Ishikawa (cell line): ENCODE results near the gene VAV3.

ENCODE experiments used
- CEBPB ChIP-seq: IDR thresholded peaks from 2 replicates; pipeline ENCODE4 v1.6.1; 2012
- CREB1 ChIP-seq: IDR thresholded peaks from 2 replicates; pipeline ENCODE4 v1.6.1; 2012; ENCODE audit warnings: low read depth
- EGR1 ChIP-seq: IDR thresholded peaks from 2 replicates; pipeline ENCODE4 v1.6.1; 2012
- EP300 ChIP-seq: IDR thresholded peaks from 2 replicates; pipeline ENCODE4 v1.6.1; 2012; ENCODE audit warnings: borderline replicate concordance
- FOXM1 ChIP-seq: IDR thresholded peaks from 2 replicates; pipeline ENCODE4 v1.6.1; 2012; ENCODE audit warnings: low read depth, borderline replicate concordance
- NFIC ChIP-seq: IDR thresholded peaks from 2 replicates; pipeline ENCODE4 v1.6.1; 2012
- RAD21 ChIP-seq: IDR thresholded peaks from 2 replicates; pipeline ENCODE4 v1.6.1; 2012; ENCODE audit warnings: low read depth
- TAF1 ChIP-seq: IDR thresholded peaks from 2 replicates; pipeline ENCODE4 v1.6.1; 2012; ENCODE audit warnings: low read depth, mild to moderate bottlenecking
- TCF12 ChIP-seq: IDR thresholded peaks from 2 replicates; pipeline ENCODE4 v1.6.1; 2012; ENCODE audit warnings: low read depth
- TEAD4 ChIP-seq: IDR thresholded peaks from 2 replicates; pipeline ENCODE4 v1.6.1; 2012
- YY1 ChIP-seq: IDR thresholded peaks from 2 replicates; pipeline ENCODE4 v1.6.1; 2012; ENCODE audit warnings: low read depth
- ZBTB7A ChIP-seq: IDR thresholded peaks from 2 replicates; pipeline ENCODE4 v1.6.1; 2012; ENCODE audit warnings: low read depth
- TF ChIP-seq, protein P1 (sequence below): IDR thresholded peaks from 2 replicates; pipeline ENCODE4 v1.6.1; 2012
- TF ChIP-seq, protein P2 (sequence below): IDR thresholded peaks from 2 replicates; pipeline ENCODE4 v1.6.1; 2012; ENCODE audit warnings: low read depth, mild to moderate bottlenecking
- TF ChIP-seq, protein P3 (sequence below): IDR thresholded peaks from 2 replicates; pipeline ENCODE4 v1.6.1; 2012

VAV3 gene

DNA sequence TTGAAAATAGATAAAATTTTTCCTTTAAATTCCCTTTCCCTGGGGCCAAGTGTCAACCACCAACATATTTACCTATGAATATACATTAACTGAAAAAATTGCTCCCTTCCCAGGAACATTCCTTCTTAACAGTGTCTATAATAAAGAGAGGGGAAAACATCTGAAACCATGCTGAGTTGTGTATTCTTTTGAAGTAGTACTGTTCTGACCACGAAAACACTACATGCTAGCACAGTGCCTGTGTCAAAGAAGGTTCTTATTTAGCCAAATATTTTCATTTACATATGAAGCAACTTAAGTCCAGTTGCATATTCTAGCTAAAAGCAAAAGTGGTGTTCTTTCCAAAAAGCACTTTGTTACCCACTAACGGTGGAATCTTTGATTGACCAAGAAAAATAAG lies 311.2 kb downstream of the VAV3 start:
- TF ChIP-seq TEAD4 (no peak), CREB1 (no peak), TAF1 (no peak), FOXM1 (no peak), EGR1 (no peak), YY1 (no peak), CEBPB (no peak), RAD21 (no peak), NFIC (no peak), TCF12 (no peak), ZBTB7A (no peak), EP300 (no peak)
- TF ChIP-seq, protein P1, sequence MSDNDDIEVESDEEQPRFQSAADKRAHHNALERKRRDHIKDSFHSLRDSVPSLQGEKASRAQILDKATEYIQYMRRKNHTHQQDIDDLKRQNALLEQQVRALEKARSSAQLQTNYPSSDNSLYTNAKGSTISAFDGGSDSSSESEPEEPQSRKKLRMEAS, result no peak
- TF ChIP-seq, protein P2, sequence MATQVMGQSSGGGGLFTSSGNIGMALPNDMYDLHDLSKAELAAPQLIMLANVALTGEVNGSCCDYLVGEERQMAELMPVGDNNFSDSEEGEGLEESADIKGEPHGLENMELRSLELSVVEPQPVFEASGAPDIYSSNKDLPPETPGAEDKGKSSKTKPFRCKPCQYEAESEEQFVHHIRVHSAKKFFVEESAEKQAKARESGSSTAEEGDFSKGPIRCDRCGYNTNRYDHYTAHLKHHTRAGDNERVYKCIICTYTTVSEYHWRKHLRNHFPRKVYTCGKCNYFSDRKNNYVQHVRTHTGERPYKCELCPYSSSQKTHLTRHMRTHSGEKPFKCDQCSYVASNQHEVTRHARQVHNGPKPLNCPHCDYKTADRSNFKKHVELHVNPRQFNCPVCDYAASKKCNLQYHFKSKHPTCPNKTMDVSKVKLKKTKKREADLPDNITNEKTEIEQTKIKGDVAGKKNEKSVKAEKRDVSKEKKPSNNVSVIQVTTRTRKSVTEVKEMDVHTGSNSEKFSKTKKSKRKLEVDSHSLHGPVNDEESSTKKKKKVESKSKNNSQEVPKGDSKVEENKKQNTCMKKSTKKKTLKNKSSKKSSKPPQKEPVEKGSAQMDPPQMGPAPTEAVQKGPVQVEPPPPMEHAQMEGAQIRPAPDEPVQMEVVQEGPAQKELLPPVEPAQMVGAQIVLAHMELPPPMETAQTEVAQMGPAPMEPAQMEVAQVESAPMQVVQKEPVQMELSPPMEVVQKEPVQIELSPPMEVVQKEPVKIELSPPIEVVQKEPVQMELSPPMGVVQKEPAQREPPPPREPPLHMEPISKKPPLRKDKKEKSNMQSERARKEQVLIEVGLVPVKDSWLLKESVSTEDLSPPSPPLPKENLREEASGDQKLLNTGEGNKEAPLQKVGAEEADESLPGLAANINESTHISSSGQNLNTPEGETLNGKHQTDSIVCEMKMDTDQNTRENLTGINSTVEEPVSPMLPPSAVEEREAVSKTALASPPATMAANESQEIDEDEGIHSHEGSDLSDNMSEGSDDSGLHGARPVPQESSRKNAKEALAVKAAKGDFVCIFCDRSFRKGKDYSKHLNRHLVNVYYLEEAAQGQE, result no peak
- TF ChIP-seq, protein P3, sequence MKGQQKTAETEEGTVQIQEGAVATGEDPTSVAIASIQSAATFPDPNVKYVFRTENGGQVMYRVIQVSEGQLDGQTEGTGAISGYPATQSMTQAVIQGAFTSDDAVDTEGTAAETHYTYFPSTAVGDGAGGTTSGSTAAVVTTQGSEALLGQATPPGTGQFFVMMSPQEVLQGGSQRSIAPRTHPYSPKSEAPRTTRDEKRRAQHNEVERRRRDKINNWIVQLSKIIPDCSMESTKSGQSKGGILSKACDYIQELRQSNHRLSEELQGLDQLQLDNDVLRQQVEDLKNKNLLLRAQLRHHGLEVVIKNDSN, result no peak

DNA sequence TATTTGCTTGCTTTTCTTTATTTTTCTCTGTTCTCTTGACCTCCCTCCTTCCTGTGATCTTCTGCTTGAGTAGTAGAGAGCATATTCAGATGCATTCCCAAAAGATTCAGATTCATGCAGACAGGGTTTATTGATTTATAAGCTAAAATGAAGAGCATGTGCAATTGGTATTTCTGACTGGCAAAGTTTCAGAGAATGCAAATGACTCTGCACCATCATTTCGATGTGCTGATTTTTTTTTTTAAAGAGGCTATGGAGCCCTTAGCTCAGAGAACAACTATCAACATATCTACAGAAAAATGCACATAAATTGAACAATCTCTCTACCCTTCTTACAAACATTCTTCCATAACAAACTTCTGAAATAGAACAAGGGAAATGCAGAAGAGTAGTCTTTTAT lies 312.0 kb downstream of the VAV3 start:
- no peak for TF ChIP-seq FOXM1
- TF ChIP-seq EGR1, result no peak
- no peak for TF ChIP-seq YY1
- TF ChIP-seq, protein P3, result no peak

DNA sequence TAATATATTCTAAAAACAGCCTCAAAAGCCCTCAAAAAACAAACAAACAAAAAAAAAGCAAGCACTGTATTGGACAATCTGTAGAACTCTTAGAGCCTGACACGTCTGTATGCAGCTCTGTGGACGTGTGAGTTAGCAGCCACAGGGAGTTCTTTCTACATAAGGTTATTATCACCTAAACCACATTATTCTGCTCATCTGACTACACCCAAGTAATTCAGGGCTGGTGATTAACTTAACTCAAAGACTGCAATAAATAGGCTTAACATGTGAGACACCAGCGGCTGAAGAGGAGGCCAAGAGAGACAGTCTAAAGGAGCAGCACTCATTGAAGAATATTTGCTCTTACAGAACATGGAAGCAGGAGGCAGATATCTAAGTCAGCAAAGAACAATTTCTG lies 316.0 kb downstream of the VAV3 start:
- TF ChIP-seq, protein P3, result no peak
- no peak for TF ChIP-seq EGR1
- TF ChIP-seq TAF1, result no peak
- TF ChIP-seq EP300, result no peak
- no peak for TF ChIP-seq ZBTB7A
- TF ChIP-seq TEAD4, result no peak
- TF ChIP-seq CEBPB, result no peak
- no peak for TF ChIP-seq YY1
- no peak for TF ChIP-seq RAD21
- TF ChIP-seq, protein P2, result no peak
- TF ChIP-seq FOXM1, result no peak
- TF ChIP-seq, protein P1, result no peak
- TF ChIP-seq CREB1, result no peak
- TF ChIP-seq TCF12, result no peak
- no peak for TF ChIP-seq NFIC

DNA sequence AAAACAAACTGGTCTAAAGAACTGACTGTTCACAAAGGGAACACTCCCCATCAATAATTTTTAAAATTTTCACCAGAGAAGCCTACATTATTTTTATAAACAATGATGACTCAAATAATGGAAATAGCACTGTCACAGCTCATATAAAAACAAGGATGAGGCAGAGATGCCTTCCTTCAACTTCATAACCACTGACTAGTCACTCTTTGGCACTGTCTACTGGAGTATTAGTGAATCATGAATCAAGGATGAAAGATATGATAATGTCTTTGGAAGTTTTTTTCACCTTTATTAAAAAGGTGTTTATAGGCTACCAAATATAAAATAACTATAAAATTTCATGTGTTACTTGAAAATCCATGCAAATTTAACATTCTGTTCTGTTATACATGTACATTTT lies 316.9 kb downstream of the VAV3 start:
- TF ChIP-seq, protein P3, result no peak
- TF ChIP-seq RAD21 (no peak), TCF12 (no peak), NFIC (no peak), EP300 (no peak), CREB1 (no peak), FOXM1 (no peak), CEBPB (no peak), TEAD4 (no peak), YY1 (no peak), EGR1 (no peak), ZBTB7A (no peak), TAF1 (no peak)
- TF ChIP-seq, protein P2, result no peak
- TF ChIP-seq, protein P1, result no peak
